Myocyte (in vitro differentiated cells): ENCODE results near the gene KCNMB3. TPM values are rescaled to one million over a fixed set of nuclear protein-coding genes. Genes with fewer than 3 reads are reported as not detected.
"Not testable (repeated sequence)": the region's sequence is repeated elsewhere in the genome, so short reads cannot be mapped to it uniquely, and the experiment has no call there.

Experiments
- DNase-seq: peaks from one replicate; pipeline ENCODE4 v3.0.0-alpha.2; 2012; ENCODE audit warnings: low read depth
- polyA plus RNA-seq: library from polyadenylated mRNA; unstranded; fragments of >200 nt; gene quantifications from one replicate; pipeline ENCODE4 v1.2.1, GENCODE V29; 2012; ENCODE audit warnings: missing spikeins
- total RNA-seq: library from RNA; depleted of rRNA; stranded (reverse); fragments of >200 nt; gene quantifications from 2 replicates; pipeline ENCODE4 v1.2.3, GENCODE V29; 2014

KCNMB3 gene
- 0.47 and 1.9 TPM in 2 replicates for total RNA-seq
- 1.1 TPM for polyA plus RNA-seq

- DNase-seq, result no peak
Observed at GRCh38 chr3:179250803-179251476, at the start of gene KCNMB3. Gene KCNMB3 (minus strand): TSS chr3:179251114. CDS start chr3:179250990, 124 bp downstream.

GRCh38 chr3:179299999-179300613, 49.2 kb upstream of the KCNMB3 start:
- DNase-seq, result no peak

- no peak for DNase-seq
Observed at GRCh38 chr3:179299316-179299715, 48.4 kb upstream of the KCNMB3 start.

GRCh38 chr3:179297971-179298725, 47.2 kb upstream of the KCNMB3 start:
- DNase-seq, result peak; percentile 78

- no peak for DNase-seq
Observed at GRCh38 chr3:179292450-179292849, 41.5 kb upstream of the KCNMB3 start.

- DNase-seq, result no peak
Observed at GRCh38 chr3:179289295-179289694, 38.4 kb upstream of the KCNMB3 start.

GRCh38 chr3:179288845-179289244, 37.9 kb upstream of the KCNMB3 start:
- DNase-seq, result no peak

GRCh38 chr3:179286331-179286730, 35.4 kb upstream of the KCNMB3 start:
- DNase-seq, result no peak

- DNase-seq, result no peak
Observed at GRCh38 chr3:179281825-179282224, 30.9 kb upstream of the KCNMB3 start.

- DNase-seq, result no peak
Observed at GRCh38 chr3:179279837-179280236, 28.9 kb upstream of the KCNMB3 start.

GRCh38 chr3:179278932-179279693, 28.2 kb upstream of the KCNMB3 start:
- DNase-seq, result no peak

GRCh38 chr3:179278151-179278550, 27.2 kb upstream of the KCNMB3 start:
- no peak for DNase-seq

- DNase-seq, result no peak
Observed at GRCh38 chr3:179276743-179277142, 25.8 kb upstream of the KCNMB3 start.

GRCh38 chr3:179276001-179276400, 25.1 kb upstream of the KCNMB3 start:
- no peak for DNase-seq

- DNase-seq, result not testable (repeated sequence)
Observed at GRCh38 chr3:179274434-179274833, 23.5 kb upstream of the KCNMB3 start.

- peak; percentile 24 for DNase-seq
Observed at GRCh38 chr3:179272385-179272784, 21.5 kb upstream of the KCNMB3 start.

GRCh38 chr3:179269152-179269707, 18.3 kb upstream of the KCNMB3 start:
- DNase-seq, result no peak

- no peak for DNase-seq
Observed at GRCh38 chr3:179268400-179269051, 17.6 kb upstream of the KCNMB3 start.

GRCh38 chr3:179266701-179267211, 15.8 kb upstream of the KCNMB3 start:
- no peak for DNase-seq

GRCh38 chr3:179265875-179266274, 15.0 kb upstream of the KCNMB3 start:
- no peak for DNase-seq
